NCI-H2107 (cell line): ENCODE results near the gene ALDH1L2.
"Not testable (repeated sequence)": the region's sequence is repeated elsewhere in the genome, so short reads cannot be mapped to it uniquely, and the experiment has no call there.

Experiments
- DNase-seq: peaks from one replicate; lab custom pipeline; 2025; lab: John Stamatoyannopoulos, UW

Gene ALDH1L2

DNA sequence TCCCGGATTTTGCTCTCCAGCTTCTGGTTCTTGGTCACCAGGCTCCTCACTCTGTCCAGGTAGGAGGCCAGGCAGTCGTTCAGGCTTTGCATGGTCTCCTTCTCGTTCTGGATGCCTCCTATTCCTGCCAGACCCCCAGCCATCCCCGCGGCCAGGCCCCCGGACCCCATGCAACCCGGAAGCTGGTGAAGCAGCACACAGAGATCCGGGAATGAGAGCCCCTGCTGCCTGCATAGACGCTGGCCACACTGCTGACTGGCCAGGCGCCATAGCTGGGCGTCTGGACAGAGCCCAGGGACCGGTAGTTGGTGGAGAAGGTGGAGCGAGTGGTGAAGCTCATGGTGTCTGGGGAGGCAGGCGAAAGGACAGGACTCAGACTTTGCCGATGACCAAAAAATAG, 106.6 kb downstream of the ALDH1L2 start:
- not testable (repeated sequence) for DNase-seq

DNA sequence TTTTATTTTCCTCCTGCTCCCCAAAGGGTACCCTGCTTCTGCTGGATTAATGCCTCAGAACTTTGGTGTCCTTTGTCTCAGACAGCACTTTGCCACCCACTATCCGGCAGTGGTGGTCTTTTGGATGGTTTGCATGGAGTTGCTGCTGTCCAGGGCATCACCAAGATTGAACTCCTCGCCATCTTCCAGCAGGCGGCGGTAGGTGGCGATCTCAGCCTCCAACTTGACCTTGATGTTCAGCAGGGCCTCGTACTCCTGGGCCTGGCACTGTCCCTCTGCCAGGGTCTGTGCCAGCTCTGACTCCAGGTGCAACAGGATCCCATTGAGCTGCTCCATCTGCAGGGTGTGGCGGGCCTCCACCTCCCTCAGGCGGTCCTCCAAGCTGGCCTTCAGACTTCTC, 107.6 kb downstream of the ALDH1L2 start:
- DNase-seq = no peak

DNA sequence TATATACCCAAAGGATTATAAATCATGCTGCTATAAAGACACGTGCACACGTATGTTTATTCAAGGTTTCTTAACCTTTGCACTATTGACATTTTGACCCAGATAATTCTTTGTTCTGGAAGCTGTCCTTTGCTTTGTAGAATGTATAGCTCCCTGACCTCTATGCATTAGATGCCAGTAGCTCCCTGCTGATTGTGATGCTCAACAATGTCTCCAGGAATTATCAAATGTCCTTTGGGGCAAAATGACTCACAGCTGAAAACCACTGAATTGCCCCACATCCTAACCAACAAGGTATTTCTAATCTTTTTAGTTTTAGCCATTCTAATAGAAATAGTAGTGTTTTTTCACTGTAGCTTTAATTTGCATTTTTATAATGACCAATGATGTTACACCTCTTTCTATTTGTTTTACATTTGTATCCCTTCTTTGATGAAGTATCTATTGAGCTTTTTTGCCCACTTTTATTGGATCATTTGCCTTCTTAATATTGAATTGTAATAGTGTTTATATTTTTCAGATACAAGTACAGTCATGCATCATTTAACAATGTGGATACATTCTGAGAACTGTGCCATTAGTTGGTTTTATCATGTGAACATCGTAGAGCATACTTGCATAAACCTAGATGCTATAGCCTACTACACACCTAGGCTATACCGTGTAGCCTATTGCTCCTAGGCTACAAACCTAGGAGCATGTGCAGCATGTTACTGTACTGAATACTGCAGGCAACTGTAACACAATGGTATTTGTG, 108.5 kb downstream of the ALDH1L2 start:
- no peak for DNase-seq

DNA sequence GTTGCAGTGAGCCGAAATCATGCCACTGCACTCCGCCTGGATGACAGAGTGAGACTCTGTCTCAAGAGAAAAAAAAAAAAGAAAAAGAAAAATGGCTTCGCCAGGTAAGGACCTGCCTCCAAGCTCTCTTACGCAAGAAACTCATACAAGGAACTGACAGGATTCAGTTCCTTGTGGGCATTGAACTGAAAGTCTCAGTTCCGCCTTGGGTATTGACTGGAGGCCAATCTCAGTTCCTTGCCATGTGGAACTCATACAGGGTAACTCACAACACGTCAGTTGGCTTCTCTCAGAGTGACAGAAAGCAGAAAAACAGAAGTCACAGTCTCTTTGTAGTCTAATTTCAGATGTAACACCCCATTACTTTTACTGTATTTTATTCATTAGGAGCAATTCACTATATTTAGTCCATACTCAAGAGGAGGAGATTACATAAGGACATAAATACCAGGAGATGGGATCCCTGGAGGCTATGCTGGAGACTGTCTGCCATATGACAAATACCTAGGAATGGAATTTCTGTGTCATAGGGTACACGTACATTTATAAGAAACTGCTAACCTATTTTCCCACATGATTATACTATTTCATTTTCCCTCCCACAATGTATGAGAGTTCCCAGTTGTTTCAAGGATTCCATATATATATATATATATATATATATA, 109.5 kb downstream of the ALDH1L2 start:
- DNase-seq = no peak

DNA sequence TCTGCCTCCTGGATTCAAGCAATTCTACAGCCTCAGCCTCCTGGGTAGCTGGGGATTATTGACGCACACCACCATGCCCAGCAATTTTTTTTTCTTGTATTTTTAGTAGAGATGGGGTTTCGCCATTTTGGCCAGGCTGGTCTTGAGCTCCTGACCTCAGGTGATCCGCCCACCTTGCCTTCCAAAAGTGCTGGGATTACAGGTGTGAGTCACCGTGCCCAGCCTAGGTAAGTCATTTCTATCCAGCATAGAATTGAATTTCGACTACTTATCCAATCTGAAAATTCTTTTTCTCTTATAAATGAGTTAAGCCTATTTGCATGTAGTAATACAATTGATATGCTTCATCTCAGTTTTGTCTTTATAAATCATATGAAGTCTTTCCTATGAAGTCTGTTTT, 111.0 kb downstream of the ALDH1L2 start:
- DNase-seq = no peak

DNA sequence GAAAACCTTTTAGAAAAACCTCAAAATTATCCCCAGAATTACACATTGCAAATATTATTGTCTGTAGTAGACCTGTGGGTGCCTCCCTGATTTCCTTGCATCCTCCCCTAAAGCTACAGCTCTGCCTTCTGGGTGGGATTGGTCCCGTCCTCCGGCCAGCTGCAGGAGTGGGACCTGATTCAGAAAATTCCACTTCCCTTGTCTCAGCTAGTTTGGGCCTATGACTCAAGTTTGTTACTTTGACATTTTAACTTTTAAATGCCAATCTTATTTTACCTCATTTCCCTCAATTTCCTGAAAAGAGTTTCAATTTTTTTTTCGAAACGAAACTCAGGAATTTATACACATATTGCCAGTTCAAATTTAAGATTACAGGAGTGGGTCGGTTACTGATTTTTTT, 113.0 kb downstream of the ALDH1L2 start:
- DNase-seq = no peak
